GM18868 (cell line): ENCODE results near the gene MAPK12.

Experiments used
- ATAC-seq: cut with Tn5 transposase; IDR thresholded peaks from one replicate; pipeline ENCODE4 v1.9.1; 2021; ENCODE audit warnings: mild to moderate bottlenecking, moderate library complexity; ENCODE audit not compliant: unreplicated experiment

Gene MAPK12

DNA sequence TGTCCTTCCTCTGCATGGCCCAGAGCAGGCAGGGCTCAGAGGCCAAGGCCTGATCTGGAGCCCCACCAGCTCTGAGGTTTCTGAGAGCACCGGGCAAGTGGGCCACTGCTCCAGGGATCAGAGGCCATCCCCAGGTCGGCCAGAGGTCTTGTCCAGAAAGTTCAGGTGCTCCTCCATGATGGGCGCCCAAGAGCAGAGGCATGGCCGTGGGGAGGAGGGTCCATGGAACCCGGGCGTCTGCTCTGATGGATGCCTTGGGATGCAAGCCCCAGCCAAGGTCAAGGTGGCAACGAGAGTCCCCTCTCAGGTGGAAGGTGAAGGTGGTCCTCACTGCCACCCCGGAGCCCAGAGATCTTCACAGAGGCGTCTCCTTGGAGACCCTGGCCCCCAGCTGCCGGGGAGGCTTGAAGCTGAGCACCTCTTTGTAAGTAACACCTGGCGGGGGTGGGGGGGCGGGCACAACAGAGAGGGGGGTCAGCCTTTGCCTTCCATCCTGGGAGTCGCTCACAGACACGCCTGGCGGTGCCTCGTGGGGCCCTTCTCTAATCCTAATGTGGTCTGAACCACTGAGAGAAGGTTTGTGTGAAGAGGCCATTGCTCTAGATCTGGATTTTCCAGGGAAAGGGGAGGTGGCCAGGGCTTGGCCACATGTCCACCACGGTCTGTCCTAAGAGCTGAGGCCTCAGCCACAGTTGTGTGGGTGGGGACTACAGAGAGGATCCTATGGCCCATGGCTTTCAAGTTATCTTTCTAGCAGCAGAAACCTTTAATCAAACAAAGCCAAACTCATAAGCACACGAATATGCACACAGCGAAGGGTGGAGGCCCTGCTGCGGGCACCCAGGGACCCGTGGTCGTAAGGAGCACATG is 8.2 kb downstream of the MAPK12 start:
- no peak for ATAC-seq

DNA sequence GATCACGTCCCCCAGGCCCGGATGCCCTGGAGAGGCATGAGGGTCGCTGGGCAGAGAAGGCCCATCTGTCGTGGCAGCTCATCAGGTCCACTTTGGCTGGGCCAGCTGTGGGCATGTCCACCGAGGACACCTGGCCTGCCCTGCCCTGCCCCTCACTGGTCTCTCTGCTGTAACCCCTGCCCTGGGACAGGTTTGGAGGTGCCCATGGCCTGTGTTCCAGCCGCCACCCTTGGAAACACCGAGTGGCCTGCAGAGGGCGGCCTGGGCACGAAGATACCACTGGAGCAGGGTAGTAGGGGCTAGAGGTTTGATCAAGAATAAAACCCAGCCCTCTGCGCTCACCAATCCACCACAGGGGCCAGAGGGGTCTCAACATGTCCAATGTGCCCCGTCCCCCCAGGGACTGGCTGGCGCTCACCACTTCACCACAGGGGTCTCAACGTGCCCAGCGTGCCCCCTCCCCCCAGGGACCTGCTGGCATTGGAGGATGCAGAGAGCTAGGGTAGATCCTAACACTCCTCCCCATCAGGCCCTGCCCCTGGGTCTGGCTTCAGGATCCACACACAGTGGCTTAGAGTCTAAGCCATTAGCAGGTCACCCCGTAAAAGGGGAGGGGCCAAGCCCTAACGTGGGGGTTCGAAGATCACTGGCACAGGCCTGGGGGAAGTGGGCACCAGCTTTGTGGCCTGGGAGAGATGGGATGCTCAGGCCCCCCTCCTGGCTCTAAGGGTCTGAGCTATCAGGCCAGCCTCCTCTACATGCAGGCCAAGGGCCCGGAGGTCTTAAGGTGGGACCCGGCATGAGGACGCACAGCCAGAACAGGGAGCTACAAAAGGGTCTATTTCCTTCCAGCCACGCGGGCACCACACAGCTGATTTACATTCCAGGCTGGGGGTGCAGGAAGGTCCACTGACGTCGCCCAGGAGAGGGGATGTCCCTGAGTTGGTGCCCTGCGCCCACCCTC is 9.1 kb downstream of the MAPK12 start:
- no peak for ATAC-seq

DNA sequence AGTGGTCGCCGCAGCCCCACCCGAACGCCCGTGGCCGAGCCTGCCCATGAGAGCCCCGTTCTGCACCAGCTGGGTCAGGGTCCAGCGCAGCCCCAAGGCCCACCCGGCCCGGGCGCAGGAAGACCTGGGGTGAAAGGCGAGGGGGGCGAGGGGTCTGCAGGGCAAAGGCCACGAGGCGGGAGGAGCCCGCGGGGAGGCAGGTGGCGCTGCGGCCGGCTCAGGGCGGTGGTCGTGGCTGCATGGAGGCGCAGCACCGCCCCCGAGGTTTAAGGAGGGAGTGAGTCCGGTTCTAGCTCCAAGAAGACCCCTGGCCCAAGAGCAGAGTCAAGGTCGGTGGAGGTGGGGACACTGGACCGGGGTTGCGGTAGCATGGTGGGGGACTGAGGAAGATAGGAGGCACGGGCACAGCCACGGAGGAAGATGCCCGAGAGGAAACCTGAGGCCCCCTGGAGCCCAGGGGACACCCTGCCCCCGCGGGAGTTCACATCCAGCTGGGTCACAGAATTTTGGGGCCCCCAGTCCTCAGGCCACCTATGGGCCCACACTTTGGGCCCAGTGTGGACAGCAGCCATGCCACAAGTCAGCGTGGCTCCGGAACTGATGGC is 9.9 kb downstream of the MAPK12 start:
- no peak for ATAC-seq

DNA sequence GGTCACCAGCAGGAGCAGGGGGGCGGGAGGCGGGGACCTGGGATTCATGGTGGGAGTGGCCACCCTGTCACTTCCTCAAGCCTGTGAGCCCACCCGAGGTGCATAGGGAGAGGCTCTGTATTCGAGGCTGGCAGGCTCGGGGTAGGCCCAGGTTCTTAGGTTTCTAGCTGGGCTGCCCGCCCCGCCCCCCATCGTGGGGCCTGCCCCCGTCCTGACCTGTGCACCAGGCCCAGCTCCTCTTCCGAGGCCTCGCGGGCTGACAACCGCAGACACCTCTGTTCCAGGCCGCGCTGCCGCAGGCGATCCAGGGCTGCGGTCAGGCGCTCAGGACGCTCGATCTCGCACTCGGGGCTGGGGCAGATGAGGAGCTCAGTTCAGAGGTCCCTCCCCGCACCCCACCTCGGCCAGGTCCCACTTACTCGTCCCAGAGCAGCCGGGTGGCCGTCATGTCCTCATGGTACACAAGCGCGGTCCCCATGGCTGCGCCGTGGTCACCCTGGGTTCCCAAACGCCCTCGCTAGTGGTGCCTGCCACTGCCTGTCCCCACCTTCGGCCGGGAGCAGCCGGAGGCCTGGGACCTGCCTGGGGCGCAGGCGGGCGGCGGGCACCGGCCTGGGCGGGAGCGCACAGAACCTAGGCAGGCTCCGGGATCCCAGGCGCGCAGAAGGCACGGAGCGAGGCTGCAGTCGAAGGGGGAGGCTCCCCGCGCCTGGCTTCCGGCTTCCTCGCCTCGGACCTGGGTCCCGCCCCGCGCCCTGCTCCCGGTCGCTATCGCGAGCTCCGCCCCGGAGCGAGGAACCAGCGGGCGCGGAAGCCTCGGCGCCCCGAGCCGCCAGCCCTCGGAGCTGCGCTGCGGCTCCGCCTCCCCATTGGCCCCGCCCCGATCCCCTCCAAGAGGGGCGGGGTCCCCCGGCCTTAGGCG is 10.7 kb downstream of the MAPK12 start, which contains the start of gene HDAC10:
Gene HDAC10 (minus strand): TSS at position 711 of the 922 bp plus-strand sequence. CDS start 233 bp downstream, at position 478.
- ATAC-seq, result peak; percentile 57

DNA sequence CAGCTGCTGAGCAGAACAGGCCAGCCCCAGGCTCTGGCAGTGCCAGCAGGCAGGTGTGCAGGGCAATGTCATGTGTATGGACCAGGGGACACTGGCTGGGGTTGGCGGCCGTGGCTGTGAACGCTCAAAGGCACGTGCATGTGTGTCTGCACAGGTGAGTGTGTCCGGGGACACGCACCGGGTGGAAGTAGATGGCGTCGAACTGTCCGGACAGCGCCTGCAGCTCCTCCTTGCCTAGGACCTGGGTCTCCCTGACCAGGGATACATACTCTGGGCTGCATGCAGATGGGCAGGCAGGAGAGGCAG is 11.3 kb downstream of the MAPK12 start:
- ATAC-seq, result no peak

DNA sequence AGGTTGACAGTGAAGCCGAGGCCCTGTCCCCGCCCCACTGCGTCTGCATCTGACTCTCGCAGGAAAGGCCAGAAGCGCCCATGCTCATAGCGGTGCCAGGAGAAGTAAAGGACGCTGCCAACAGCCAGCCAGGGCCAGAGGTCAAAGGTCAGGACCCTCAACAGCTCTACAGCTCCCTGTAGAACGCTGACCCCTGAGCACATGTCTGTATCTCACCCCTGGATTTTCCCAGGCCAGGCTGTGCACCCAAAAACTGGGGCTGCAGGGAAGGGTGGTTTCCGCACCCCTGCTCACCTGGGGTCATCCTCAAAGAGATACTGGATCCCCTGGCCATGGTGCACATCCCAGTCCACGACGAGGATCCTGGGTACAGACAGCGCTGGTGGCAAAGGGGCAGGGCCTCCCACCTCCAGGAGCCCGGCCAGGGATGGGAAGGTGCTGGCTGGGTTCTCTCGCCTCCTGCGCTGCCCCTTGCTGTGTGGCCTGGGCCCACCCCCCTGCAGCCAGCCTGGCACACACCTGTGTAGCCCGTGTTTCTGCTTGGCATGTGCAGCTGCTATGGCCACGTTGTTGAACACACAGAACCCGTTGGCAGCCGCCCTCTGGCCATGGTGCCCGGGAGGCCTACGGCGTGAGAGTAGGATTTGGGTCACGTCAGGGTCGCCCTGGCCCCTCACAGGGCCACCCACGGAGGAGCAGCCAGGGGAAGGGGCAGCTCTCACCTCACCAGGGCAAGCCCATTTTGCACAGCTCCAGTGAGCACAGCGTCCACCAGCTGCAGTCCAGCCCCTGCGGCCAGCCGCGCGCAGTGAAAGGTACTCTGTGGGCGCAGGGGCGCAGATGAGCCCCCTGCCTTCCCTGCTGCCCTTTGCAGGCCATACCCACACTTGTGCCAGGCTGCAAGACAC is 11.9 kb downstream of the MAPK12 start:
- ATAC-seq, result no peak

DNA sequence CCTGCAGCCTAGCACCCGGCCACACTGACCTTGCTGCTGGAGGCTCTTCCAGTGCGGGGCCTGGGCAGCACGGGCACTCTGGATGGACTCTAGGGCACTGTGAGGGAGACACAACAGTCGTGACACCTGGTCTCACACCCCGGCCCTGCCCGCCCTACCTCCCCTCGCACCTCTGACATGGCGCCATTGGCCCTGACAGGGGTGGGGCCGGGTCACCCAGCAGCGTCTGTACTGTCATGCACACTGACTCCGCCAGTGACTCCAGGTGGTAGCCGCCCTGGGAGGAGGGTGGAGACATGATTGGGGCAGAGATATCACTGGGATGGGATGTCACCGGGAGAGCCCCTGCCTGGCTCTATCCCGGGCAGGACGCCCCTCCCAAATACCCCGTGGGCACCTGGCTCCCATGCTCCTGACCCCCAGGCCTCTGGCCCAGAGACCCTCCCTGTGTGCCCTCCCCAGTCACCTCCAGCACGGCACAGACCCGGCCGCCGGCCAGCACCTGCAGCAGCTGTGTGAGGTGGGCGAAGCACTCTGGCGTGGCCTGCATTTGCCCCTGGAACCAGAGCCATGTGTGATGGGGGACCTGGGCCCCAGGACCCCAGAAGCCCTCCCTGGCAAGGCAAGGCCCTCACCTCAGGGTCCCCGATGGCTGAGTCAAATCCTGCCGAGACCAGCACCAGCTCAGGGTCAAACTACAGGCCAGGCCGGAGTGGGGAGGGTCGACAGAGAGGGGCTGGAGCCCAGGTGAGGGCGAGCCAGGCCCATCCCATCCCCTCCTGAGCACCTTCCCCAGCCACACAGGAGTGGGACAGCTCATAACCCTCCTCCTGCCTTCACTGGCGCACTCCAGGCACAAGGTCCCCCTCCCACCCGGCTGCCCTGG is 13.0 kb downstream of the MAPK12 start:
- no peak for ATAC-seq

DNA sequence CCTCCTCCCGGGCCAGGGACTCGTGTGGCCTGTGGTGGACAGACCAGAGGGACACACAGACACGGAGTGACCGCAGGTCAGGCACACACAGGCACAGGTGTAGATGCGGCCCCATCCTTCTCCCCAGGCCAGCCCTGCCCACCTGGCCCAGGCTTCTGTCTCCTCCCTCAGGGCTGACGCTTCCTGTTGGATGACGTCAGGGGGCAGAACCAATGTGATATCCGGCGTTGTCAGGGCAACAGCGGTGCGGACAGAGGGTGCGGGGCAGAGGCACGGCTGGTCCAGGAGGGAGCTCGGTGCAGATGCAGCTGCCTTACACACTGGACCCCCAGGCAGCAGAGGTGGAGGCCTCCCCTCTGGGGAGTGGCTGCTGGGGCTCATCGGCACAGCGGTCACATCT is 13.7 kb downstream of the MAPK12 start:
- ATAC-seq, result no peak

DNA sequence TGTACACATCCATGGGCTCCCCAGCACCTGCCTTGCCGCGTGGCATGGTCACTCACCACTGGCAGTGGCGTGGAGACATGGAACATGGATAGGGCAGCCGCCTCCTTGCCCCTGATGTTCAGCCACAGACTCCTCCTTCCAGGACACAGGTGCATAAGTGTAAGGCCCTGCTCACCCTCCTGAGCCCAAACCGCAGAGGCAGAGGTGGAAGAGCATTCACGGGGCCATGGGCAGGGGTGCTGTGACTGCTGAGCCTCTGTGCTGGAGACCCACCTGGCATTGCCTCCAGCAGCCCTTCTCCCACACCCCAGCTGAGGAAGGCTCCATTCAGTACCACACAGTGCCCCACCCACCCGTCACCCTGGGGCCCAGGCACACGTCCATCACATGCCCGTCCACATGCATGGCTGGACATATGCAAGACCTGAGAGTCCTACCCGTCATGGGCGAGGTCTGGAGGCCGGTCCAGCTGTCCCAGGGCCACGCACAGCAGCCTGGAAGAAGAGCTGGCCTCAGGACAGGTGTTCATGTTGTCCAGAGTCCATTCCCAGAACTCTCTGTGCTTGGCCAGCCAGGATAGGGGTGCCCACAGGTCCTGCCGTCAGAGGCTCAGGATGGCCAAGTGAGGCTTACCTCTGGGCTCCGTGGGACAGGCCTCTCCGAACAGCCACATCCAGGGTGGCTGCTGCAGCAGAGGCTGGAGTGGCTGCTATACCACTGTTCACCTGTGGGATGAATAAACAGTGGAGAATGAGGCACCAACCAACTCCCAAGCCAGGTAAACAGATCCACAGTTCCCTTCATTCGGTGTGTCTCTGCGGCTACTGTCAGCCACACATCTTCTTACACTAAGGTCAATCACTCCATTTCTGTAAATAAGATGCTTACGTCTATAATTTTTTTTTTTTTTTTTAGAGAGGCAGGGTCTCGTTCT is 15.0 kb downstream of the MAPK12 start:
- no peak for ATAC-seq

DNA sequence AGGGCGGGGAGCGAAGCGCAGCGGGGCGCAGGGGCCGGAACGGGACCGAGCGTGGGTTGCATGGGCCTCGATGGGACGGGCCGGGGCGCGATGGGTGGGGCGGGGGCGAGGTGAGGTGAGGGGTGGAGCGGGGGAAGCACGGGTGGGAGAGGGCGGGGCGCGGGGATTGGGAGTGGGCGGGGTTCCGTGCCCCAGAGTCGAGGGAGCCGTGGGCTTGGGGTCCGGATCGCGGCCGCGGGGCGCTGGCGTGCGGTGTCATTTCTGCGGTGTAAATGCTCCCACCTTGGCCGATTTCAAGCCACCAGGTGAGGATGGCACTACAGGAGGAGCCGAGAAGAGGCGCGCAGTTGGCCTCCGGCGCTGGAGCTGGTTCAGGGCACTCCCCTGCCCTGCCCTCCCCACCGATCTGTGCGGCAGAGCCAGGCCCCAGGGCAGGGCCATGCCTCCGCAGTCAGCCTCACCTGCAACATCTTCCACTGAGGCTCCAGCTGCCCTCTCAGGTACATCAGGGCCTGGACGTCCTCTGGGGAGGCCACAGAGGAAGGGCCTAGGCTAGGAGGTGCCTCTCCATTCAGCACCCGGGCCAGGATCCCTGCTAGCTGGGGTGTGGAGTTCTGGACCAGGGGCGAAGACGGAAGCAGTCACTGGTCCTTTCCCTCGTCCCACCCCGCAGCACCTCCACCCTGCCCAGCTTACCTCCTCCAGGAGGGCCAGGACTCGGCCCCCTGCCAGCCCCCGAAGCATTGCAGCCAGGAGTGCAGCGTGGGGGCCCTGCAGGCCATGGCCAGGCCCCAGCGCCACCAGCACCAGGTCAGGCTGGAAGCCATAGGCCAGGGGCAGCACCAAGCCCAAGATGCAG is 16.0 kb downstream of the MAPK12 start:
- peak; percentile 27 for ATAC-seq

DNA sequence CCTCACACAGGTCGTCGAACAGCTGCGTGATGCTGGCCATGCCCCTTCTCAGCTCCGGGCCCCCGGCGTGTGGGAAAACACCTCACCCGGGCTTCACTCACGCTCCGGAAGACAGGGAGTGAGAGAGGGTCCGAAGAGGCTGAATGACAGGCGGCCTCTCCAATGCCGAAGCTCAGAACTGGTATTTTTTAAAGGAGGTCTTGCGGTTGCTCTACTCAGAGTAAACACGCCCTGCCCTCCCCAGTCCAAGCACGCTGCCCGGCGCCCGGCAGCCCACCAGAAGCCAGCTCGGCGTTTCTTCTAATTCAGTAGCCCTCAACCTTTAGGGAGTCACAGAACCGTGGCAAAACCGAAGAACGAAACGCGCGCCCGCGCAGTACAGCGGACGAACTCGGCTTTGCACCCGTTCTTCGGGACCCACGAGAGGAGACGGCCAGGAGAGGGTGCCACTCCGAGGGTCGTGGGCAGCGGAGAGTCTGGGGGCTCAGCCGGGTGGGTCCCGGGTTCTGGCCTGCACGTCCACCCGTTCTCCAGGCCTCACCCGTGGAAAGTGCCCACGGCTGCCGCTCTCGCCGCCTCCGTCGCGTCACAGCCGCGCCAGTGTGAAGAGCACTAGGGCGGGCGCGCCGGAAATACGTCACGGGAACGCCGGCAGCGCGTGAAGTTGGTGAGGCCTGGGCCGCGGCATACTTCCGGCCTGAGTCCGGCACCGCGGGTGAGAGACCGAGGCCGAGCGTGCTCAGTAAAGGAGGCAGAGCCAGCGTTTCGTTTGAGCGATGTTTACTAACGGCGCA is 16.9 kb downstream of the MAPK12 start, which contains the start of gene TUBGCP6:
Gene TUBGCP6 (minus strand): TSS at position 604 of the 794 bp plus-strand sequence. CDS start 564 bp downstream, at position 40.
- ATAC-seq, result peak; percentile 73

DNA sequence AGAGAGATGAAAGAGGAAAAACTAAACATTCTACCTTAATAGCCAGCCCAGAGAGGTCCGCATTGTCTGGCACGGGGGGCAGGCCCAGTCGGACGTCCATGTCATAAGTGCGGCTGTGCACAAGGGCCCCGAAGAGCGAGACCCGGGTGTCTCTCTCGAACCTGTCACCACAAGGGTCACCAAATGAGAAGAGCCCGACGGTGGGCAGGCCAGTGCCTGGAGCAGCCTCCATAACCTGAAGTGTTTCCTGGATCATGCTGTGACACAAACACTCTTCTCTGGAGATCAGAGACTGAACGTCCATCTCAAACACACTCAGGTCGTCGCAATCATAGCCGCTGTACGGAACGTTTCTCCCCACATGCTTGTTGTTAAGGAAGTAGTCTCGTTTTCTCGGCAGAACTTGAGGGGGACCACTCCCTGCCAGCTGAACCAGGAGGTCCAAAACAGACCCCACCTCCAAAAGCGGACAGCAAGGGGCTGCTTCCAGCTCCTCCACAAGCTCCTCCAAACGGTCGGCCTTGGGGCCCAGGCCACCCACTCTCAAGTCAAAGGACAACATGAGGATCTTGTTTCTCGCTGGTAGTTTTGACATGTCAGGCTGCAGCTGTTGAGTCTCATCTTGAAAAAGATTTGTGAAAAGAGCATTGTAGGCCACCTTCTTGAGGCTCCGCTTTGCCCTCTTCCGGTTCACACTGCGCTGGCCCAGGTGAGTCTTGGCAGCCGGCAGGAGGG is 17.6 kb downstream of the MAPK12 start:
- no peak for ATAC-seq

DNA sequence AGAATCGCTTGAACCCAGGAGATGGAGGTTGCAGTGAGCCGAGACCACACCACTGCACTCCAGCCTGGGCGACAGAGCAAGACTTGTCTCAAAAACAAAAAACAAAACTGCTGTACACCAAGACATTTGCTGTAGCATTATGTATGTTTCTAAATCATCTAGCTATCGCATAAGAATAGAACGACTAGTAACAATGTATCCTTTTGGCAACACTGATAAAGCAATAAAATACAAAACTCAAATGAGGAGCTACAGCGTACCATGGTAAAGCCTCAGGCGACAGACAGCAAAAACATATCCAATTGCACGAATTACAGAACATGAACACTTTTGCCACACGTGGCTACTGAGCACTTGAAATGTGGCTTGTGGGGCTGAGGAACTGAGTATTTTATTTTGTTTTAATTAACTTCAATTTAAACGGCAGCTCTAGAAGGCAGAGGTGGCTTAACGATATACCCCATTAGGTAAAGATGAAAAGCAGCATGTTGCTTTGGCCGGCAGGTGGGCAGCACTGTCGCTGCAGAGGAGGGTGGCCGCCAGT is 19.0 kb downstream of the MAPK12 start:
- no peak for ATAC-seq

DNA sequence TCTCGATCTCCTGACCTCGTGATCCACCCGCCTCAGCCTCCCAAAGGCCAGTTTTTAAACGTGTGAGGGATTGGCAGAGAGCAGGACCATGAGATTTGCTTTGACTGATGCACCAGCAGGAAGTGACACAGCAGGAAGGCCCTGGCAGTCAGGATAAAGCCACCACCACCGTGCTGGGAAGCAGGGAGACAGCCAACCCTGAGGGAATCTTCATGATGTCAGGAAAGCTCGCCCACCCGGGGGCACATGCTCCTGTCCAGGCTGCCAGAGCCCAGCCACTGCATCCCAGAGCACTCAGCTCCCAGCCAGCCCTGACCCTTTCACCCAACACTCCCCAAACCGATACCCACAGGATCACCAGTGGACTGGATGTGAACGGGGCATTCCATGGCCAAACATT is 22.7 kb downstream of the MAPK12 start:
- no peak for ATAC-seq
